Breast epithelium (tissue), 4 donors: Measurements from ENCODE around the gene RPL26. TPM values are rescaled to one million over a fixed set of nuclear protein-coding genes. Genes with fewer than 3 reads are reported as not detected.
A peak's percentile ranks its signal among the peaks of the same experiment; 100 is the strongest.

Source experiments
- DNase-seq, 2 donors: peaks; one replicate each; pipeline ENCODE4 v3.0.0-alpha.2; 2019; ENCODE audit warnings: low spot score in 2 of 2
- H3K27ac ChIP-seq, 2 donors: fragments of 200-600 bp; sonication (generic) in 1 of 2; one replicate each; pipeline ENCODE4 v1.5.1; 2016 to 2019; ENCODE audit warnings: mild to moderate bottlenecking in 1 of 2
- H3K27me3 ChIP-seq, 2 donors: fragments of 200-600 bp; sonication (generic) in 1 of 2; one replicate each; pipeline versions ENCODE4 v1.5.1 to v1.6.0; 2017 to 2019; ENCODE audit warnings: control low read depth in 1 of 2, mild to moderate bottlenecking in 1 of 2
- H3K36me3 ChIP-seq: fragments of 200-600 bp; one replicate; pipeline ENCODE4 v1.5.1; 2019
- H3K4me1 ChIP-seq, 2 donors: fragments of 200-600 bp; sonication (generic); one replicate each; pipeline ENCODE4 v1.5.1; 2016 to 2019; ENCODE audit warnings: control low read depth in 1 of 2
- H3K4me3 ChIP-seq, 3 donors: fragments of 200-600 bp; sonication (generic); 1 replicate in 2 of 3; 2 replicates in 1 of 3; pipeline ENCODE4 v1.5.1; 2016 to 2019; ENCODE audit warnings: mild to moderate bottlenecking in 3 of 3, moderate library complexity in 2 of 3
- H3K9me3 ChIP-seq, 2 donors: fragments of 200-600 bp; sonication (generic) in 1 of 2; one replicate each; pipeline ENCODE4 v1.5.1; 2016 to 2019; ENCODE audit warnings: control low read depth in 1 of 2
- POLR2A ChIP-seq: fragments of 450-650 bp; IDR thresholded peaks from one replicate; pipeline ENCODE4 v1.6.1; 2016; ENCODE audit warnings: antibody characterized with exemption, mild to moderate bottlenecking, moderate library complexity
- POLR2AphosphoS5 ChIP-seq, 3 donors: sonication (generic); formaldehyde crosslinking; IDR thresholded peaks; one replicate each; pipeline ENCODE4 v1.6.1; 2017; ENCODE audit warnings: antibody characterized with exemption in 3 of 3
- intact Hi-C: fragments of 100-400 bp; cut with DNase I; formaldehyde crosslinking; loops from one replicate; pipeline ENCODE4 v1.15.1; 2023; ENCODE audit warnings: low total_unique reads
- total RNA-seq, 3 donors: library from RNA; depleted of rRNA; stranded (reverse); fragments of >200 nt; gene quantifications; one replicate each; pipeline ENCODE4 v1.1.0, GENCODE V29; 2016
- TF ChIP-seq, protein P1 (sequence below), 3 donors: fragments of 450-650 bp; IDR thresholded peaks; one replicate each; pipeline ENCODE4 v1.5.1; 2016 to 2017; ENCODE audit warnings: antibody characterized with exemption in 3 of 3, mild to moderate bottlenecking in 3 of 3, moderate library complexity in 3 of 3

RPL26 gene
- total RNA-seq, 3 donors from 2014 or later, result 3,666 to 5,219 (median 4,419) TPM

DNA sequence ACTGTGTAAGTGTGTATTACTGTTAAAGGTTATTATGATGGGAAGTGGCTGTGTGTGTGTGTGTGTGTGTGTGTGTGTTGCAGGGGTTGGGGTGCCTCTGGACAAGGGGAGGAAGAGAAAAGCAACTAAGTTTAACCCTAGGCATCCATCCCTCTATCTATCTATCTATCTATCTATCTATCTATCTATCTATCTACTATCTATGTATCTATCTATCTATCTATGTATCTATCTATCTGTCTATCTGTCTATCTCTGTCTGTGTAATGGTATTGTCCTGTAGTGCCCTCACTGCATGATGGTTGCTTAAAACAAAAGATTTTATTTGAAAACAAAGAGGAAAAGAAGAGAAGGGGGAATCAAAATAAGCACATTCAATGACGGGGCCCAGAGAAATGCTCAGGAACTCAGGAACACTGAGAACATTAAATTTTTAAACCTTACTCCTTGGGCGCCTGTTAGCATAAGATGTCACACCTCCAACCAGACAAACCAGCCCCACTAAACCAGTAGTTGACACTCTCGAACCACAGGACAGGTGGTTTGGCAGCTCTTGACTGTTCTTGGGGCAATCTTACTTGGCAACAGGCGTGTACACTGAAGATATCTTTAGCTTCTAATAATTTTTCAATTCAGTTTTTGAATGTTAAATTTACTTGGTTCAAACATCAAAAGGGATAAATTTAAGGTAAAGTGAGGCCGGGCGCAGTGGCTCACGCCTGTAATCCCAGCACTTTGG, 5.1 kb upstream of the RPL26 start:
- Histone ChIP-seq H3K4me1 (peaks cover 0 to 4% of the 10 kb centered on the region in 2 donors), H3K36me3 (no peaks in the 10 kb centered on the region), H3K4me3 (no peak overlapping the region), H3K27ac (no peak overlapping the region), H3K27me3 (peaks cover 0 to 3% of the 10 kb centered on the region in 2 donors), H3K9me3 (no peaks in the 10 kb centered on the region)
- TF ChIP-seq, protein P1, sequence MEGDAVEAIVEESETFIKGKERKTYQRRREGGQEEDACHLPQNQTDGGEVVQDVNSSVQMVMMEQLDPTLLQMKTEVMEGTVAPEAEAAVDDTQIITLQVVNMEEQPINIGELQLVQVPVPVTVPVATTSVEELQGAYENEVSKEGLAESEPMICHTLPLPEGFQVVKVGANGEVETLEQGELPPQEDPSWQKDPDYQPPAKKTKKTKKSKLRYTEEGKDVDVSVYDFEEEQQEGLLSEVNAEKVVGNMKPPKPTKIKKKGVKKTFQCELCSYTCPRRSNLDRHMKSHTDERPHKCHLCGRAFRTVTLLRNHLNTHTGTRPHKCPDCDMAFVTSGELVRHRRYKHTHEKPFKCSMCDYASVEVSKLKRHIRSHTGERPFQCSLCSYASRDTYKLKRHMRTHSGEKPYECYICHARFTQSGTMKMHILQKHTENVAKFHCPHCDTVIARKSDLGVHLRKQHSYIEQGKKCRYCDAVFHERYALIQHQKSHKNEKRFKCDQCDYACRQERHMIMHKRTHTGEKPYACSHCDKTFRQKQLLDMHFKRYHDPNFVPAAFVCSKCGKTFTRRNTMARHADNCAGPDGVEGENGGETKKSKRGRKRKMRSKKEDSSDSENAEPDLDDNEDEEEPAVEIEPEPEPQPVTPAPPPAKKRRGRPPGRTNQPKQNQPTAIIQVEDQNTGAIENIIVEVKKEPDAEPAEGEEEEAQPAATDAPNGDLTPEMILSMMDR (IDR thresholded peaks at IDR 0.05), result no peak
- TF ChIP-seq POLR2AphosphoS5 (IDR thresholded peaks at IDR 0.05) (no peak), POLR2A (no peak)
- peak in 1 of 2 donors; percentile 62 for DNase-seq
- intact Hi-C loops, result no loop called here

DNA sequence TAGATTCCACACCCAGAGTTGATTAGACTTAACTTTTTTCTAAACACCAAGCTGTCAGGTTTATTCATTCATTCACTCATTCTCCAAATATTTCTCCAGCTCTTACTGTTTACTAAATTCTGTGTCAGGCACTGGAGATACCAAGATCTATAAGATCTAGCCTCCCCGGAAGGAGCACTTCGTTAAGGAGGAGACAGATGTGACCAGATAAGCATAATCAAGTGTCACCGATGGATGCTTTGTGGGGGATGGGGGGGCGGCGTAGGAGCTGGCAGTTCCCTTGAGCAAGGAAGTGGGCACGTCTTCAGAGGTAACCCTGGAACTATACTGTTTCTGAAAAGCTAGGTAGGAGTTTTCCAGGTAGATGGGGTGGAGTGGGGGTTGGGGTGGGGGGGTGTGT, 3.8 kb upstream of the RPL26 start:
- Histone ChIP-seq H3K4me1 (peaks cover 0 to 4% of the 10 kb centered on the region in 2 donors), H3K27me3 (no peaks in the 10 kb centered on the region), H3K9me3 (no peaks in the 10 kb centered on the region), H3K4me3 (no peak overlapping the region), H3K27ac (no peak overlapping the region), H3K36me3 (no peaks in the 10 kb centered on the region)
- no peak for TF ChIP-seq POLR2AphosphoS5 (IDR thresholded peaks at IDR 0.05)
- TF ChIP-seq, protein P1 (IDR thresholded peaks at IDR 0.05), result no peak
- no peak for TF ChIP-seq POLR2A
- intact Hi-C loops, result no loop called here
- DNase-seq, result no peak

DNA sequence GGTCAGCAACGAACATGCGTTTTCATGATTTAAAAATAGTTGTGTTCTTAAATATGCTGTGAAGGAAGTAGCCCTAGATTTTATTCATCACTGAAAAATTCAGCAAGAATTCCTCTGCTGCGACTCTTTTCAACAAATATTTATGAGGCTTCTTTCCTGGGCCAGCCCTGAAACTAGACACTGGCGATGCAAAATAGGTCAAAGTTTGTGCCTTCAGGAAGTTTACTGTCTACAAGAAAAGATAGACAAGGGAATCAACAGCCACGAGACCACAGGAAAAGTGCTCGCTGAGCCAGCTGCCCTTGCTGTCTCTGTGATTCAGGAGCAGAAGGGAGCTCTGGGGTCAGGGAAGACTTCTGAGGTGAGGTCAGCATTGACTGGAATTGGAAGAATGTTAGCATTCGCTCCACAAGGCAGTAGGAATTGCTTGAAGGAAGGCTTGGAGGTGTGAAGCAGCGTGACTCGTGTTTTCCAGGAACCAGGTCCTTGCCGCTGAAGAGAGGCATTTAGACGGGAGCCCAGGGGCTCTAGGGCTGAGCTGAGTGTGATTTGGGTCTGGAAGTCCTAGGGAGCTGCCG, 1.9 kb upstream of the RPL26 start:
- no peak overlapping the region for H3K4me3 ChIP-seq
- TF ChIP-seq, protein P1 (IDR thresholded peaks at IDR 0.05), result no peak
- no peak for TF ChIP-seq POLR2A
- no peak for TF ChIP-seq POLR2AphosphoS5 (IDR thresholded peaks at IDR 0.05)
- intact Hi-C loops, result no loop called here
- no peak for DNase-seq
- H3K27me3 ChIP-seq, result no peaks in the 10 kb centered on the region
- no peaks in the 10 kb centered on the region for H3K36me3 ChIP-seq
- H3K4me1 ChIP-seq, result peaks cover 4 to 13% of the 10 kb centered on the region in 2 donors
- H3K9me3 ChIP-seq, result no peaks in the 10 kb centered on the region
- H3K27ac ChIP-seq, result peak overlapping the region in 1 of 2 donors; percentile 21

DNA sequence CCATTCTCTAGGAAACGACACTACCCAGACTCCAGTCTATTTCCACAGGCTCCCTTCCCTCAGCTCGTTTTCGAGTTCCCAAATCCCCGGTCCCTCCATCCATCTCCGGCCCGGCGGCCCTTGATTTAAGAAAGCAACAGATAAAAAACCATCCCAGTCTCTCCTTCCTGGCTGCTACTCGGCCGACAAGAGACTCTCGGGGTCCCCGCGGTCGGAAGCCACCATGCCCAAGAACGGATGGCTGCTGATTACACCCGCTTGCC, 182 bp downstream of the RPL26 start:
- TF ChIP-seq, protein P1 (IDR thresholded peaks at IDR 0.05), result no peak
- TF ChIP-seq POLR2A, result no peak
- peak in 1 of 3 donors; percentile 96 for TF ChIP-seq POLR2AphosphoS5 (IDR thresholded peaks at IDR 0.05)
- no peaks in the 10 kb centered on the region for H3K9me3 ChIP-seq
- intact Hi-C loops, result no loop called here
- DNase-seq, result no peak
- H3K4me3 ChIP-seq, result peak overlapping the region; percentile 79 to 97 (median 80)
- peak overlapping the region; percentile 89 to 94 for H3K27ac ChIP-seq
- no peaks in the 10 kb centered on the region for H3K27me3 ChIP-seq
- H3K36me3 ChIP-seq, result no peaks in the 10 kb centered on the region
- peaks cover 4 to 15% of the 10 kb centered on the region in 2 donors for H3K4me1 ChIP-seq

DNA sequence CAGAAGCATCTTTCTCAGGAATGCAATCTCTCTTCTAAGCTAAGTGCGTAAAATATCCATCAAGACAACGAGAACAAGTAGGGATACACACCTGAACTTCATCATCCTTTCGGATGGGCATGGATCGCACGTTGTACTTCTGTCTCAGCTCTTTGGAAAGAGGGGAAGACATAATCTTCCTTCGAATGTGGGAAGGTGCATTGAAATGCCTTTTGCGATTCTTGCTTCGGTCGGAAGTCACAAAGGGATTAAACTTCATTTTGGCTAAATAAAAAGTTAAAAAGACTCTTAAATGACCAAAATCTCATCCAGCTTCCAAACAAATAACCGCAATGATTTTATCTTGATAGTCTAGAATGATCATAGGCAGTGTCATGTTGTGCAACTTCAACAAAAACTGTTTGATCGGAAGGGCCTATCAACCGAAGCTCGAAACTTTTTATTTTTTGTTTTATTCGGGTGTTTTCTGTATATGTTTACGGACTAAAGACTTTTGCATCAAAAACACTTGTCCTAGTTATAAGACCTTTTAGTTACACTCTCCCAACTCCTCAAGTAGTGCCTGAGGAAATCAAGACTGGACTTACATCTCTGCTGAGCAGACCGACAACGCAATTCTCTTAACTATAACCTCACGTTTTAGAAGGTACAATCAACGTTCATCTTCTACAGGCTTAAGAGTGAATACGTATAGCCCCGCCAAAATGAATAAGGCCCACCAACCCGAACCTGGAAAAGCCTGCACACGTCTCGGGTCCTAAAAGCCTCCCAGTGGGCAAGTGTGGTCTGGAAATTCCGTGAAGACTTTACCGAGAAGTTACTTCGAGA, 727 bp downstream of the RPL26 start:
- H3K4me3 ChIP-seq, result peak overlapping the region; percentile 79 to 97 (median 80)
- intact Hi-C loops, result no loop called here
- H3K4me1 ChIP-seq, result peaks cover 4 to 15% of the 10 kb centered on the region in 2 donors
- TF ChIP-seq, protein P1 (IDR thresholded peaks at IDR 0.05), result no peak
- no peak for TF ChIP-seq POLR2A
- no peak for TF ChIP-seq POLR2AphosphoS5 (IDR thresholded peaks at IDR 0.05)
- no peaks in the 10 kb centered on the region for H3K36me3 ChIP-seq
- H3K27me3 ChIP-seq, result no peaks in the 10 kb centered on the region
- DNase-seq, result no peak
- peak overlapping the region; percentile 89 to 94 for H3K27ac ChIP-seq
- no peaks in the 10 kb centered on the region for H3K9me3 ChIP-seq
